Ishikawa (cell line): ENCODE results near the gene VWA8.

Experiments
- CEBPB ChIP-seq: IDR thresholded peaks from 2 replicates; pipeline ENCODE4 v1.6.1; 2012
- CREB1 ChIP-seq: IDR thresholded peaks from 2 replicates; pipeline ENCODE4 v1.6.1; 2012; ENCODE audit warnings: low read depth
- EGR1 ChIP-seq: IDR thresholded peaks from 2 replicates; pipeline ENCODE4 v1.6.1; 2012
- EP300 ChIP-seq: IDR thresholded peaks from 2 replicates; pipeline ENCODE4 v1.6.1; 2012; ENCODE audit warnings: borderline replicate concordance
- FOXM1 ChIP-seq: IDR thresholded peaks from 2 replicates; pipeline ENCODE4 v1.6.1; 2012; ENCODE audit warnings: low read depth, borderline replicate concordance
- MAX ChIP-seq: IDR thresholded peaks from 2 replicates; pipeline ENCODE4 v1.6.1; 2012
- NFIC ChIP-seq: IDR thresholded peaks from 2 replicates; pipeline ENCODE4 v1.6.1; 2012
- RAD21 ChIP-seq: IDR thresholded peaks from 2 replicates; pipeline ENCODE4 v1.6.1; 2012; ENCODE audit warnings: low read depth
- REST ChIP-seq: IDR thresholded peaks from 2 replicates; pipeline ENCODE4 v1.6.1; 2012; ENCODE audit warnings: low read depth, mild to moderate bottlenecking
- TAF1 ChIP-seq: IDR thresholded peaks from 2 replicates; pipeline ENCODE4 v1.6.1; 2012; ENCODE audit warnings: low read depth, mild to moderate bottlenecking
- TCF12 ChIP-seq: IDR thresholded peaks from 2 replicates; pipeline ENCODE4 v1.6.1; 2012; ENCODE audit warnings: low read depth
- TEAD4 ChIP-seq: IDR thresholded peaks from 2 replicates; pipeline ENCODE4 v1.6.1; 2012
- USF1 ChIP-seq: IDR thresholded peaks from 2 replicates; pipeline ENCODE4 v1.6.1; 2012
- YY1 ChIP-seq: IDR thresholded peaks from 2 replicates; pipeline ENCODE4 v1.6.1; 2012; ENCODE audit warnings: low read depth
- ZBTB7A ChIP-seq: IDR thresholded peaks from 2 replicates; pipeline ENCODE4 v1.6.1; 2012; ENCODE audit warnings: low read depth

VWA8 gene

GRCh38 chr13:41900918-41901317, 60.0 kb downstream of the VWA8 start:
- TF ChIP-seq TEAD4, result no peak
- no peak for TF ChIP-seq CEBPB
- TF ChIP-seq ZBTB7A, result no peak
- TF ChIP-seq RAD21, result no peak
- TF ChIP-seq REST, result no peak
- TF ChIP-seq YY1, result no peak
- TF ChIP-seq NFIC, result no peak
- no peak for TF ChIP-seq EGR1
- no peak for TF ChIP-seq FOXM1
- TF ChIP-seq USF1, result no peak
- TF ChIP-seq CREB1, result no peak
- no peak for TF ChIP-seq MAX
- TF ChIP-seq TAF1, result no peak
- no peak for TF ChIP-seq EP300

GRCh38 chr13:41897126-41897525, 63.8 kb downstream of the VWA8 start:
- TF ChIP-seq USF1, result no peak

GRCh38 chr13:41895478-41895877, 65.4 kb downstream of the VWA8 start:
- TF ChIP-seq USF1 (no peak), EGR1 (no peak), NFIC (no peak), TAF1 (no peak), TEAD4 (no peak), MAX (no peak), CEBPB (no peak), RAD21 (no peak), YY1 (no peak), ZBTB7A (no peak), EP300 (no peak), FOXM1 (no peak)

GRCh38 chr13:41891119-41891518, 69.8 kb downstream of the VWA8 start:
- TF ChIP-seq TCF12 (no peak), YY1 (no peak), EGR1 (no peak), USF1 (no peak), EP300 (no peak), CEBPB (no peak), CREB1 (no peak), MAX (no peak), TEAD4 (no peak), REST (no peak), ZBTB7A (no peak), RAD21 (no peak), TAF1 (no peak), FOXM1 (no peak), NFIC (no peak)

GRCh38 chr13:41883147-41883546, 77.8 kb downstream of the VWA8 start:
- no peak for TF ChIP-seq CREB1
- no peak for TF ChIP-seq TCF12
- TF ChIP-seq FOXM1, result no peak
- TF ChIP-seq CEBPB, result no peak
- no peak for TF ChIP-seq USF1
- TF ChIP-seq ZBTB7A, result no peak
- TF ChIP-seq TAF1, result no peak
- no peak for TF ChIP-seq EP300
